Caco-2 (cell line): ENCODE data around the gene SH3RF2. TPM values are rescaled to one million over a fixed set of nuclear protein-coding genes. Genes with fewer than 3 reads are reported as not detected.
"Not testable (repeated sequence)": the region's sequence is repeated elsewhere in the genome, so short reads cannot be mapped to it uniquely, and the experiment has no call there.

Source experiments
- BruUV-seq: library from RNA; stranded (reverse); fragments of 400-500 nt; replicated peaks from 2 replicates; lab custom pipeline; 2021; lab: Mats Ljungman, UMichigan
- CTCF ChIA-PET: fragments of 300-600 bp; sonication (Branson Sonifier 250); formaldehyde crosslinking; loops from one replicate; lab custom pipeline; 2022; ENCODE audit warnings: antibody characterized with exemption; lab: Charles Lee
- POLR2A ChIA-PET: fragments of 300-600 bp; sonication (Branson Sonifier 250); formaldehyde crosslinking; loops from one replicate; lab custom pipeline; 2022; ENCODE audit warnings: antibody characterized with exemption; lab: Charles Lee
- DNase-seq, 2 experiments: peaks; one replicate each; pipeline versions ENCODE4 v3.0.0 to v3.0.0-alpha.2; 2020 to 2022
- H3K27me3 ChIP-seq: replicated peaks from 2 replicates; pipeline ENCODE4 v1.6.0; 2011; ENCODE audit warnings: low read length; ENCODE audit not compliant: control insufficient read depth, insufficient read depth
- H3K36me3 ChIP-seq: 2 replicates; pipeline ENCODE4 v1.5.1; 2011; ENCODE audit warnings: low read length; ENCODE audit not compliant: control insufficient read depth, insufficient read depth
- H3K4me1 ChIP-seq: fragments of 250-450 bp; sonication (Bioruptor Pico); 2 replicates; pipeline ENCODE4 v1.5.1; 2020; ENCODE audit warnings: mild to moderate bottlenecking
- H3K4me3 ChIP-seq: 2 replicates; pipeline ENCODE4 v1.5.1; 2011; ENCODE audit warnings: low read depth, mild to moderate bottlenecking, control low read depth, low read length
- H3K9me3 ChIP-seq: fragments of 250-450 bp; sonication (Bioruptor Pico); 2 replicates; pipeline ENCODE4 v1.5.1; 2020; ENCODE audit warnings: mild to moderate bottlenecking, moderate library complexity
- H3K27ac Mint-ChIP-seq: one replicate; pipeline ENCODE4 v1.8.0; 2022; ENCODE audit warnings: mixed read lengths; ENCODE audit not compliant: unreplicated experiment
- H3K27me3 Mint-ChIP-seq: one replicate; pipeline ENCODE4 v1.8.0; 2022; ENCODE audit warnings: mixed read lengths; ENCODE audit not compliant: insufficient read depth, unreplicated experiment
- H3K36me3 Mint-ChIP-seq: one replicate; pipeline ENCODE4 v1.8.0; 2022; ENCODE audit warnings: mild to moderate bottlenecking, mixed read lengths; ENCODE audit not compliant: insufficient read depth, unreplicated experiment
- H3K4me1 Mint-ChIP-seq: one replicate; pipeline ENCODE4 v1.8.0; 2022; ENCODE audit warnings: low read depth, mixed read lengths; ENCODE audit not compliant: unreplicated experiment
- H3K4me3 Mint-ChIP-seq: one replicate; pipeline ENCODE4 v1.8.0; 2022; ENCODE audit warnings: mild to moderate bottlenecking, moderate library complexity, mixed read lengths; ENCODE audit not compliant: unreplicated experiment
- H3K9me3 Mint-ChIP-seq: one replicate; pipeline ENCODE4 v1.8.0; 2022; ENCODE audit warnings: mixed read lengths; ENCODE audit not compliant: unreplicated experiment
- intact Hi-C: fragments of 100-400 bp; cut with micrococcal nuclease; formaldehyde crosslinking; loops from one replicate; pipeline ENCODE4 v1.10.0; 2022; ENCODE audit not compliant: unreplicated experiment
- total RNA-seq: library from RNA; stranded (reverse); gene quantifications from 2 replicates; pipeline ENCODE4 v1.2.3, GENCODE V29; 2022
- TF ChIP-seq, protein P1 (sequence below), 2 experiments: fragments of 200-600 bp in 1 of 2; IDR thresholded peaks; 1 replicate in 1 of 2; 2 replicates in 1 of 2; pipeline versions ENCODE4 v1.5.1 to v1.8.0; 2011 to 2022; ENCODE audit warnings: antibody characterized with exemption in 1 of 2, control low read depth in 1 of 2, inconsistent platforms in 1 of 2, low read depth in 1 of 2, low read length in 1 of 2, mild to moderate bottlenecking in 1 of 2, moderate library complexity in 1 of 2; ENCODE audit not compliant: insufficient read depth in 1 of 2, severe bottlenecking in 1 of 2, unreplicated experiment in 1 of 2

SH3RF2 gene
- total RNA-seq, 1 experiment from 2014 or later, result 49.4 TPM

DNA sequence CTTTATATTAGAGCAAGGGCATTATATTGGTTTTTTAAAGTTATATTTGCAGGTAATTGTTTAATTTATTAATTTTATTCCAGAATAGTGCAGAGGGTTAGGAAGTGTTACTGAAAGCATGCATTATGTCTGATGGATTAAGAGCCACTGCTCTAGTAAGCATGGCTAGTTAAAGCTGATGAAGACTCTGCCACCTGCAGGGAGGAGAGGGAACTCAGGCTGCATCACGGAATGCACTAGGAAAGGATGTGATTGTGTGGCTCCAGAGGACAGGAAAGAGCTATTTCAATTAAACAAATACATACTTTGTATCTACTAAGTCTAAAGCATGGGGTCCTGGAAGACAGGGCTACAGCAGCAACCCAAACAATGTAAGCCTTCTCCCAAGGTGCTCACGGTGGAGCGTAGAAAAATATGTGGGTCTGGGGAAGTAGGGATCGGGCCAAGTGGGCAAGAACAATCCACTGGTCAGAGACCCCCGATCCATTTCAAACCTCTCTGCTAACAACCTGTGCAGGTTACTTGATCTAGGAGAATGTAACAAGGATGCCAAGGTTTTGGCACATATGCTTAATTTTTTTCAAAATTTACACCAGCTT, 48.3 kb upstream of the SH3RF2 start:
- H3K27ac Mint-ChIP-seq, result no peak overlapping the region

DNA sequence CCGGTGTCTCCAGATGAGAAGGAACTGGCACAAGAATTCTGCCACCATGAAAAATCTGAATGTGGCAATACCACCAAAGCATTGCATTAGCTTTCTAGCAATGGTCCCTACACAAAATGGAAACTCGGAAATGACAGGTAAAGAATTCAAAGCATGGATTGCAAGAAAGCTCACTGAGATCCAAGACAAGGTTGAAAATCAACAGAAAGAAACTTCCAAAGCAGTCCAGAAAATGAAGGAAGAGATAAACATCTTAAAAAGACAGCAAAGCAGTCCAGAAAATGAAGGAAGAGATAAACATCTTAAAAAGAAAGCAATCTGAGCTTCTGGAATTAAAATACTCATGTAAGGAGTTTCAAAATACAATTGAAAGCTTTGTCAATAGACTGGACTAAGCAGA, 46.8 kb upstream of the SH3RF2 start:
- ChIA-PET CTCF (no interaction called here), POLR2A (no interaction called here)
- no TSS peak for BruUV-seq
- Mint-ChIP-seq H3K27me3 (no peaks in the 10 kb centered on the region), H3K4me3 (no peak overlapping the region), H3K36me3 (no peaks in the 10 kb centered on the region), H3K27ac (no peak overlapping the region), H3K9me3 (peaks cover 8% of the 10 kb centered on the region), H3K4me1 (no peaks in the 10 kb centered on the region)
- H3K9me3 ChIP-seq, result peaks cover 4% of the 10 kb centered on the region; the same call in 1 of the 2 replicates
- DNase-seq, result no peak
- H3K36me3 ChIP-seq, result no peaks in the 10 kb centered on the region
- no peaks in the 10 kb centered on the region for H3K4me1 ChIP-seq
- H3K27me3 ChIP-seq, result no peaks in the 10 kb centered on the region
- TF ChIP-seq, protein P1, sequence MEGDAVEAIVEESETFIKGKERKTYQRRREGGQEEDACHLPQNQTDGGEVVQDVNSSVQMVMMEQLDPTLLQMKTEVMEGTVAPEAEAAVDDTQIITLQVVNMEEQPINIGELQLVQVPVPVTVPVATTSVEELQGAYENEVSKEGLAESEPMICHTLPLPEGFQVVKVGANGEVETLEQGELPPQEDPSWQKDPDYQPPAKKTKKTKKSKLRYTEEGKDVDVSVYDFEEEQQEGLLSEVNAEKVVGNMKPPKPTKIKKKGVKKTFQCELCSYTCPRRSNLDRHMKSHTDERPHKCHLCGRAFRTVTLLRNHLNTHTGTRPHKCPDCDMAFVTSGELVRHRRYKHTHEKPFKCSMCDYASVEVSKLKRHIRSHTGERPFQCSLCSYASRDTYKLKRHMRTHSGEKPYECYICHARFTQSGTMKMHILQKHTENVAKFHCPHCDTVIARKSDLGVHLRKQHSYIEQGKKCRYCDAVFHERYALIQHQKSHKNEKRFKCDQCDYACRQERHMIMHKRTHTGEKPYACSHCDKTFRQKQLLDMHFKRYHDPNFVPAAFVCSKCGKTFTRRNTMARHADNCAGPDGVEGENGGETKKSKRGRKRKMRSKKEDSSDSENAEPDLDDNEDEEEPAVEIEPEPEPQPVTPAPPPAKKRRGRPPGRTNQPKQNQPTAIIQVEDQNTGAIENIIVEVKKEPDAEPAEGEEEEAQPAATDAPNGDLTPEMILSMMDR (IDR thresholded peaks at IDR 0.05; ENCODE audit: insufficient read depth in 1 of 2, low read depth in 1 of 2, low read length in 1 of 2, severe bottlenecking in 1 of 2, unreplicated experiment in 1 of 2), result no peak
- intact Hi-C loops, result loop anchor here (5.0 kb wide), 1 partner anchor 192 kb away; no protein-coding TSS in a partner anchor
- H3K4me3 ChIP-seq, result no peak overlapping the region

More for the DNA sequence above, 48.3 kb upstream of the SH3RF2 start:
- no peaks in the 10 kb centered on the region for H3K4me1 ChIP-seq
- no peaks in the 10 kb centered on the region for H3K4me1 Mint-ChIP-seq
- H3K4me3 ChIP-seq, result no peak overlapping the region
- peaks cover 8% of the 10 kb centered on the region for H3K9me3 Mint-ChIP-seq
- ChIA-PET POLR2A (no interaction called here), CTCF (interaction anchor here (0.5 to 1.9 kb wide), 13 partner anchors 13 to 1450 kb away, joined by 3 to 10 read pairs (median 4); partner anchors contain the start of gene PRELID2)
- H3K4me3 Mint-ChIP-seq, result no peak overlapping the region
- no peaks in the 10 kb centered on the region for H3K36me3 ChIP-seq
- peaks cover 4% of the 10 kb centered on the region; the same call in 1 of the 2 replicates for H3K9me3 ChIP-seq
- H3K27me3 ChIP-seq, result no peaks in the 10 kb centered on the region
- no peaks in the 10 kb centered on the region for H3K27me3 Mint-ChIP-seq
- TF ChIP-seq, protein P1 (IDR thresholded peaks at IDR 0.05; ENCODE audit: insufficient read depth in 1 of 2, low read depth in 1 of 2, low read length in 1 of 2, severe bottlenecking in 1 of 2, unreplicated experiment in 1 of 2), result peak; percentile 75 to 93
- no peaks in the 10 kb centered on the region for H3K36me3 Mint-ChIP-seq
- no TSS peak for BruUV-seq
- DNase-seq, result peak; percentile 69 to 70
- intact Hi-C loops, result loop anchor here (1.0 to 5.0 kb wide), 4 partner anchors 34 to 207 kb away; partner anchors contain the start of gene PRELID2

DNA sequence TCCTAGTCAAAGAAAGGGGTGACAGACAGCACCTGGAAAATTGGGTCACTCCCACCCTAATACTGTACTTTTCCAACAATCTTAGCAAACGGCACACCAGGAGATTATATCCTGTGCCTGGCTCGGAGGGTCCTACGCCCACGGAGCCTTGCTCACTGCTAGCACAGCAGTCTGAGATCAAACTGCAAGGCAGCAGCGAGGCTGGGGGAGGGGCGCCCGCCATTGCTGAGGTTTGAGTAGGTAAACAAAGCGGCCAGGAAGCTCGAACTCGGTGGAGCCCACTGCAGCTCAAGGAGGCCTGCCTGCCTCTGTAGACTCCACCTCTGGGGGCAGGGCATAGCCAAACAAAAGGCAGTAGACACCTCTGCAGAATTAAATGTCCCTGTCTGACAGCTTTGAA, 45.0 kb upstream of the SH3RF2 start:
- CTCF ChIA-PET, DNase-seq, H3K27me3 ChIP-seq, H3K9me3 Mint-ChIP-seq, H3K9me3 ChIP-seq, intact Hi-C loops, H3K4me3 Mint-ChIP-seq, H3K4me1 Mint-ChIP-seq, H3K4me3 ChIP-seq, H3K27ac Mint-ChIP-seq, H3K27me3 Mint-ChIP-seq, BruUV-seq, POLR2A ChIA-PET, H3K4me1 ChIP-seq, H3K36me3 ChIP-seq, H3K36me3 Mint-ChIP-seq: not testable (repeated sequence)
